OCI-LY7 (cell line): ENCODE results near the gene IFT25. TPM values are rescaled to one million over a fixed set of nuclear protein-coding genes. Genes with fewer than 3 reads are reported as not detected.

Source experiments
- BruUV-seq: library from RNA; stranded (reverse); fragments of 400-500 nt; replicated peaks from 2 replicates; lab custom pipeline; 2021; lab: Mats Ljungman, UMichigan
- CTCF ChIA-PET: fragments of 300-600 bp; sonication (Branson Sonifier 250); formaldehyde crosslinking; loops from one replicate; lab custom pipeline; 2022; ENCODE audit warnings: antibody characterized with exemption; ENCODE audit not compliant: unreplicated experiment; lab: Charles Lee
- POLR2A ChIA-PET: fragments of 300-600 bp; sonication (Branson Sonifier 250); formaldehyde crosslinking; loops from one replicate; lab custom pipeline; 2022; ENCODE audit warnings: antibody characterized with exemption; lab: Charles Lee
- DNase-seq: peaks from one replicate; pipeline ENCODE4 v3.0.0-alpha.2; 2015; ENCODE audit warnings: low spot score
- H2AFZ ChIP-seq: fragments of 200-600 bp; sonication (generic), shearing (Covaris generic); 2 replicates; pipeline ENCODE4 v1.6.1; 2014; ENCODE audit warnings: mild to moderate bottlenecking, antibody characterized with exemption, low read length, moderate library complexity
- H3K27ac ChIP-seq: fragments of 200-600 bp; sonication (generic); 2 replicates; pipeline ENCODE4 v1.5.1; 2014; ENCODE audit warnings: mixed run types, low read depth, mild to moderate bottlenecking, moderate library complexity, low read length, inconsistent platforms; ENCODE audit not compliant: poor library complexity, severe bottlenecking
- H3K36me3 ChIP-seq: fragments of 200-600 bp; sonication (generic); 2 replicates; pipeline ENCODE4 v1.6.1; 2014; ENCODE audit warnings: mild to moderate bottlenecking, antibody characterized with exemption, low read length, moderate library complexity, mixed read lengths; ENCODE audit not compliant: insufficient read depth
- H3K4me1 ChIP-seq: fragments of 200-600 bp; sonication (generic); 2 replicates; pipeline ENCODE4 v1.5.1; 2014; ENCODE audit warnings: mild to moderate bottlenecking, low read length; ENCODE audit not compliant: insufficient read depth, poor library complexity, severe bottlenecking
- H3K4me2 ChIP-seq: fragments of 200-600 bp; sonication (generic); 2 replicates; pipeline ENCODE4 v1.6.1; 2014; ENCODE audit warnings: mild to moderate bottlenecking, low read length
- H3K4me3 ChIP-seq: fragments of 200-600 bp; sonication (generic); 2 replicates; pipeline ENCODE4 v1.5.1; 2014; ENCODE audit warnings: mild to moderate bottlenecking, low read depth, low read length; ENCODE audit not compliant: poor library complexity, severe bottlenecking
- H3K79me2 ChIP-seq: fragments of 200-600 bp; sonication (generic); 2 replicates; pipeline ENCODE4 v1.6.1; 2016; ENCODE audit warnings: low read depth, mild to moderate bottlenecking, low read length, moderate library complexity, mixed read lengths; ENCODE audit not compliant: insufficient read depth
- H3K9me2 ChIP-seq: fragments of 200-600 bp; sonication (generic); 2 replicates; pipeline ENCODE4 v1.6.1; 2016; ENCODE audit warnings: mild to moderate bottlenecking, low read length, mixed read lengths; ENCODE audit not compliant: insufficient read depth
- H3K9me3 ChIP-seq: fragments of 200-600 bp; sonication (generic); 2 replicates; pipeline ENCODE4 v1.6.1; 2014; ENCODE audit warnings: mild to moderate bottlenecking, mixed run types, low read length, mixed read lengths
- H4K20me1 ChIP-seq: fragments of 200-600 bp; sonication (generic); 2 replicates; pipeline ENCODE4 v1.6.1; 2014; ENCODE audit warnings: mild to moderate bottlenecking, antibody characterized with exemption, low read length, moderate library complexity, mixed read lengths; ENCODE audit not compliant: insufficient read depth
- EZH2phosphoT487 ChIP-seq: fragments of 200-600 bp; sonication (generic); IDR thresholded peaks from 2 replicates; pipeline ENCODE4 v1.6.1; 2018; ENCODE audit warnings: low read depth, borderline replicate concordance, mild to moderate bottlenecking, mixed run types, antibody characterized with exemption, low read length, moderate library complexity, mixed read lengths
- intact Hi-C: fragments of 100-400 bp; cut with micrococcal nuclease; formaldehyde crosslinking; loops from one replicate; pipeline ENCODE4 v1.10.0; 2022; ENCODE audit not compliant: unreplicated experiment
- total RNA-seq, 2 experiments: library from RNA; depleted of rRNA in 1 of 2; stranded (reverse); fragments of >200 nt in 1 of 2; shearing (Covaris generic) in 1 of 2; gene quantifications; 2 replicates each; pipeline ENCODE4 v1.2.3, GENCODE V29; 2014 to 2022
- TF ChIP-seq, protein P1 (sequence below): fragments of 200-600 bp; sonication (generic); conservative IDR thresholded peaks from 2 replicates; pipeline ENCODE4 v1.5.1; 2014; ENCODE audit warnings: mild to moderate bottlenecking, antibody characterized with exemption, low read length, moderate library complexity, mixed read lengths

IFT25 gene
- total RNA-seq, 2 experiments from 2014 or later: 45.4 to 57.0 TPM

DNA sequence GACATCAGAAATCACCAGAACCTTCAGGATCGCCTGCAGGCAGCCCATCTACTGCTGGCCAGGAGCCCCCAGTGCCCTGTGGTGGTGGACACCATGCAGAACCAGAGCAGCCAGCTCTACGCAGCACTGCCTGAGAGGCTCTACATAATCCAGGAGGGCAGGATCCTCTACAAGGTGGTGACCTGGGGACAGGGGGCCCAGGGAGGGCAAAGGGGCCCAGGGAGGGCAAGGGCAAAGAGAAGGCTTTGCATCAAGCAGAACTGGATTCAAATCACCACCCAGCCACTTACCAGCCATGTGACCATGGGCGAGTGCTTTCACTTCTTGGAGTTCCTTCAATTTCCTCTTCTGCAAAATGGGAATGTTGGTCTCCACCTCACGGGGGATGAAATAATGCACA lies 39.4 kb downstream of the IFT25 start:
- CTCF ChIA-PET: no interaction called here
- no peak for DNase-seq
- Histone ChIP-seq H3K27ac (no peak overlapping the region), H3K79me2 (no peaks in the 10 kb centered on the region), H3K9me3 (no peaks in the 10 kb centered on the region), H3K9me2 (no peaks in the 10 kb centered on the region), H3K4me1 (no peaks in the 10 kb centered on the region), H3K4me3 (no peak overlapping the region), H4K20me1 (no peaks in the 10 kb centered on the region), H3K36me3 (no peaks in the 10 kb centered on the region), H3K4me2 (no peak overlapping the region), H2AFZ (no peak overlapping the region)
- intact Hi-C loops: no loop called here
- no TSS peak for BruUV-seq
- TF ChIP-seq EZH2phosphoT487: no peak
- TF ChIP-seq, protein P1, sequence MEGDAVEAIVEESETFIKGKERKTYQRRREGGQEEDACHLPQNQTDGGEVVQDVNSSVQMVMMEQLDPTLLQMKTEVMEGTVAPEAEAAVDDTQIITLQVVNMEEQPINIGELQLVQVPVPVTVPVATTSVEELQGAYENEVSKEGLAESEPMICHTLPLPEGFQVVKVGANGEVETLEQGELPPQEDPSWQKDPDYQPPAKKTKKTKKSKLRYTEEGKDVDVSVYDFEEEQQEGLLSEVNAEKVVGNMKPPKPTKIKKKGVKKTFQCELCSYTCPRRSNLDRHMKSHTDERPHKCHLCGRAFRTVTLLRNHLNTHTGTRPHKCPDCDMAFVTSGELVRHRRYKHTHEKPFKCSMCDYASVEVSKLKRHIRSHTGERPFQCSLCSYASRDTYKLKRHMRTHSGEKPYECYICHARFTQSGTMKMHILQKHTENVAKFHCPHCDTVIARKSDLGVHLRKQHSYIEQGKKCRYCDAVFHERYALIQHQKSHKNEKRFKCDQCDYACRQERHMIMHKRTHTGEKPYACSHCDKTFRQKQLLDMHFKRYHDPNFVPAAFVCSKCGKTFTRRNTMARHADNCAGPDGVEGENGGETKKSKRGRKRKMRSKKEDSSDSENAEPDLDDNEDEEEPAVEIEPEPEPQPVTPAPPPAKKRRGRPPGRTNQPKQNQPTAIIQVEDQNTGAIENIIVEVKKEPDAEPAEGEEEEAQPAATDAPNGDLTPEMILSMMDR: no peak
- POLR2A ChIA-PET: no interaction called here

DNA sequence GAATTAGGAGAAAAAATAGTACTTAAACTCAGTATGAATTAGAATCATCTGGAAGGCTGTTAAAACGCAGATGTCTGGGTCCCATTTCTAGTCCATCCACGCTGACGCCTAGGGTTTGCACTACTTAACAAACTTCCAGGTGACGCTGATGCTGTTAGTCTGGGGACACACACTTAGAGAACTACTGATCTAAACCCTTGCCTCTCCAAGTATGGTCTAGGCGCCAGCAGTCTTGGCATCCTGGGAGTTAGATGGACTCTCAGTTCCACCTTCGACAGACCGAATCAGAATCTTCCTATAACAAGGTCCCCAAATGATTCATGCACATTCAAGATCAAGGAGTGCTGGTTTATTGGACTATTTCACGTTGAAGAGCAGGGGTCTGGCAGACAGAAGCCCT lies 40.0 kb downstream of the IFT25 start:
- intact Hi-C loops: no loop called here
- H2AFZ ChIP-seq: no peak overlapping the region
- no peaks in the 10 kb centered on the region for H3K9me3 ChIP-seq
- no peak overlapping the region for H3K4me2 ChIP-seq
- no peak overlapping the region for H3K4me3 ChIP-seq
- H4K20me1 ChIP-seq: no peaks in the 10 kb centered on the region
- no peaks in the 10 kb centered on the region for H3K79me2 ChIP-seq
- no peak overlapping the region for H3K27ac ChIP-seq
- BruUV-seq: no TSS peak
- TF ChIP-seq, protein P1: no peak
- TF ChIP-seq EZH2phosphoT487: no peak
- no peaks in the 10 kb centered on the region for H3K4me1 ChIP-seq
- POLR2A ChIA-PET: no interaction called here
- no peaks in the 10 kb centered on the region for H3K9me2 ChIP-seq
- no peaks in the 10 kb centered on the region for H3K36me3 ChIP-seq
- CTCF ChIA-PET: no interaction called here
- DNase-seq: no peak

GRCh38 chr1:53902235-53903138 lies 43.0 kb downstream of the IFT25 start:
- no peak overlapping the region for H3K4me3 ChIP-seq
- POLR2A ChIA-PET: no interaction called here
- H3K4me2 ChIP-seq: no peak overlapping the region

More at GRCh38 chr1:53902235-53903138, 43.0 kb downstream of the IFT25 start:
- Histone ChIP-seq H2AFZ (no peak overlapping the region), H4K20me1 (no peaks in the 10 kb centered on the region), H3K79me2 (no peaks in the 10 kb centered on the region), H3K36me3 (no peaks in the 10 kb centered on the region), H3K4me1 (no peaks in the 10 kb centered on the region), H3K9me3 (no peaks in the 10 kb centered on the region), H3K27ac (no peak overlapping the region), H3K9me2 (no peaks in the 10 kb centered on the region)
- CTCF ChIA-PET: no interaction called here
- no peak for TF ChIP-seq EZH2phosphoT487
- TF ChIP-seq, protein P1: no peak
- no TSS peak for BruUV-seq
- intact Hi-C loops: no loop called here
- no peak for DNase-seq
